ENCODE results near the gene TSR1.

DNA sequence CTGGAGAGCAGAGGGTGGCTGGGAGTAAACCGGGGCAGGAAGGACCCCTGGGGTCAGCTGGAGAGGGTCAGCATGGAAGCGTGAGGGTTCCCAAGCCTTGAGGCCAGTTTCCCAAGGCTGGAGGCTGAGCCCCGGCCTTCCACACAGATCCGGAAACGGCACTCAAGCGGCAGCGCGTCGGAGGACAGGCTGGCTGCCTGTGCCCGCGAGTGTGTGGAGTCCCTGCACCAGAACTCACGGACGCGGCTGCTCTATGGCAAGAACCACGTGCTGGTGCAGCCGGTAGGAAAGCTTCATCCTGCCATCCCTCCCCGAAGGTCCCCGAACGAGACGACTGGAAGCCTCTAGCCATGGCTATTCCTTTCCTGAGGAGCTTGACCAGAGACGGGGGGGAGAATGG, 27.1 kb upstream of the TSR1 start:
- TF ChIP-seq, protein P1, sequence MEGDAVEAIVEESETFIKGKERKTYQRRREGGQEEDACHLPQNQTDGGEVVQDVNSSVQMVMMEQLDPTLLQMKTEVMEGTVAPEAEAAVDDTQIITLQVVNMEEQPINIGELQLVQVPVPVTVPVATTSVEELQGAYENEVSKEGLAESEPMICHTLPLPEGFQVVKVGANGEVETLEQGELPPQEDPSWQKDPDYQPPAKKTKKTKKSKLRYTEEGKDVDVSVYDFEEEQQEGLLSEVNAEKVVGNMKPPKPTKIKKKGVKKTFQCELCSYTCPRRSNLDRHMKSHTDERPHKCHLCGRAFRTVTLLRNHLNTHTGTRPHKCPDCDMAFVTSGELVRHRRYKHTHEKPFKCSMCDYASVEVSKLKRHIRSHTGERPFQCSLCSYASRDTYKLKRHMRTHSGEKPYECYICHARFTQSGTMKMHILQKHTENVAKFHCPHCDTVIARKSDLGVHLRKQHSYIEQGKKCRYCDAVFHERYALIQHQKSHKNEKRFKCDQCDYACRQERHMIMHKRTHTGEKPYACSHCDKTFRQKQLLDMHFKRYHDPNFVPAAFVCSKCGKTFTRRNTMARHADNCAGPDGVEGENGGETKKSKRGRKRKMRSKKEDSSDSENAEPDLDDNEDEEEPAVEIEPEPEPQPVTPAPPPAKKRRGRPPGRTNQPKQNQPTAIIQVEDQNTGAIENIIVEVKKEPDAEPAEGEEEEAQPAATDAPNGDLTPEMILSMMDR (IDR thresholded peaks at IDR 0.05) = no peak
- TF ChIP-seq POLR2A (IDR thresholded peaks at IDR 0.05) = no peak

Data from thyroid gland (tissue), 4 donors.